ENCODE data around the gene OCEL1. TPM values are rescaled to one million over a fixed set of nuclear protein-coding genes. Genes with fewer than 3 reads are reported as not detected.

OCEL1 gene
- total and polyA plus RNA-seq, 10 of the 15 experiments (the other 5 are each of a cell fraction or from before 2014, with no cell fraction given), result 2.8 to 18.2 (median 7.4) TPM

- TF ChIP-seq CEBPZ (IDR thresholded peaks at IDR 0.05; ENCODE audit: low read depth, low read length) (no peak), CBX5 (IDR thresholded peaks at IDR 0.05; ENCODE audit: low read depth) (no peak), E4F1 (IDR thresholded peaks at IDR 0.05; ENCODE audit: borderline replicate concordance, partially characterized antibody) (no peak), ESRRA (IDR thresholded peaks at IDR 0.05; ENCODE audit: low read length) (no peak), EZH2 (IDR thresholded peaks at IDR 0.05; ENCODE audit: borderline replicate concordance, control insufficient read depth, low read depth, low read length) (no peak), YY1 (IDR thresholded peaks at IDR 0.05; ENCODE audit: low read depth, low read length) (peak; percentile 82), STAT1 (conservative IDR thresholded peaks at IDR 0.05) (0 out of 2 replicates have a peak, but pooled peaks have one; percentile 31), POLR2A (IDR thresholded peaks at IDR 0.05; ENCODE audit: low read depth, low read length) (peak; percentile 39), RAD51 (IDR thresholded peaks at IDR 0.05) (no peak), CHD4 (IDR thresholded peaks at IDR 0.05) (no peak), CREM (IDR thresholded peaks at IDR 0.05; ENCODE audit: low read depth) (no peak), NR2F1 (conservative IDR thresholded peaks at IDR 0.05) (peak; percentile 75), PKNOX1 (IDR thresholded peaks at IDR 0.05) (no peak), USF2 (IDR thresholded peaks at IDR 0.05; ENCODE audit: borderline replicate concordance, low read depth, low read length) (no peak), SIN3A (IDR thresholded peaks at IDR 0.05; ENCODE audit: low read depth, low read length) (peak; percentile 76; the same call in 1 of the 2 replicates), LARP7 (IDR thresholded peaks at IDR 0.05) (peak; percentile 99), SREBF2 (IDR thresholded peaks at IDR 0.05; ENCODE audit: low read length) (no peak), ZBTB4 (CRISPR knock-in tag; IDR thresholded peaks at IDR 0.05) (no peak), EGR1 (IDR thresholded peaks at IDR 0.05; ENCODE audit: borderline replicate concordance in 1 of 2, low read depth in 2 of 2, low read length in 2 of 2) (peak in 1 of 2 experiments; percentile 2; a peak in 1 of 3 replicates), ZNF384 (IDR thresholded peaks at IDR 0.05; ENCODE audit: borderline replicate concordance, low read depth, low read length) (no peak)
Observed at GRCh38 chr19:17235300-17235970, 9.4 kb downstream of the OCEL1 start (continued).
